ENCODE measurements around the gene ASB1.
A peak's percentile ranks its signal among the peaks of the same experiment; 100 is the strongest.

ASB1 gene

DNA sequence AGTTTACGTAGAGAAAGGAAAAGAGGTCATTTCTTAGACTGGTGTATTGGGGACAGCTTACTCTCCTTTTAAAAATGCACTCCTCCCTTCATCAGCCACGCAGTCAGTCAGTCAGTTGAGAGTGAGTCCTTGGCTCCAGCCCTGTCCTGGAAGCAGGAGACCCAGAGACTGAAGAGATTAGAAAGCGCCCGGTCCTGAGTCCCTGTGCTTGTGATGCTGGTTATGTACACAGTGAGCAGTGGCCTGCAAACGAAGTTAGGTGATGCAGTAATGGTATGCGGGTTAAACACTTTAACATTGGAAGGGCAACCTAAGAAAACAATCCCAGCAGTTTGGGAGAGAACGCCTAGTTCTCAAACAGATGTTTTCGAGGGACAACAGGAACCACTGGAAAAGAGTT lies 6.3 kb upstream of the ASB1 start:
- in situ Hi-C loops (cut with HindIII; ENCODE audit: low pct_ligation_motif_present, low pct_unique_long_range_greater_than_20kb, low sequenced_read_pairs) = no loop called here
- no peak for DNase-seq

DNA sequence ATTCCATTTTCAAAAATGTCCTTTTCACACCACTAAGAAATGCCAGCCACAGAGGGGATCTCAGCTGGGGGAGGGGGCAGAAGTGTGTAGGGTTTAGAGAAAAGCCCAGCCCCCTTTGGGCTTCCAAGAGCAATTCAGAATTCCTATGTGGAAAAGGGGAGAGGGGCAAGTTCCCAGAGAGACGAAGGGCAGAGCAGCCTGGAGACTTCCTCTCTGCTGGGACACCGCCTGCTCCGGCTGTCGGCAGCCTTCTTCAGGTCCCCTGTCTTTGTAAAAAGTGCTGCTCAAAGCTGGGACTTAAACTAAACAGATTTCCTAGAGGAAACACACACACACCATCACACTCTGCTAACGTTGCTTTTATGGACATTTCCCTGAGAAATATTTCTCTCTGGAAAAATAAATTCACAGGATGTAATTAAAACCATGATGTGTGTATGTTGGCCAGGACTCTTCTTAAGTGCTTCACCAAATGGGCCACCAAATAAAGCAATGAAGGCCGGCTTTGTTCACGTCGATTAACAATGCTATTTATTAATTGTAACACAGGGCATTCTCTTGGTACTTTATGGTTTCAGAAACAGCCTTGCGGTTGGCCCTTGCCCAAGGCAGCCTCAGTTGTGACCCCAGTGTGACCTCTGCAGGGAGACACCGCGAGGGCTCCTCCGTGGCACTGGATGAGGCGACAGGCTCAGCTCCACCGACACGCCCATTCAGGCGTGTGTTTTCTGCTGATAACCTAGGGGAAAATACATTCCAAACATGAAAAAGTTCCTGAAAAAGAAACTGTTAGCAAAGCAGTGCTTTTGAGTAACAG lies 5.6 kb upstream of the ASB1 start:
- in situ Hi-C loops (cut with HindIII; ENCODE audit: low pct_ligation_motif_present, low pct_unique_long_range_greater_than_20kb, low sequenced_read_pairs) = no loop called here
- DNase-seq = no peak

DNA sequence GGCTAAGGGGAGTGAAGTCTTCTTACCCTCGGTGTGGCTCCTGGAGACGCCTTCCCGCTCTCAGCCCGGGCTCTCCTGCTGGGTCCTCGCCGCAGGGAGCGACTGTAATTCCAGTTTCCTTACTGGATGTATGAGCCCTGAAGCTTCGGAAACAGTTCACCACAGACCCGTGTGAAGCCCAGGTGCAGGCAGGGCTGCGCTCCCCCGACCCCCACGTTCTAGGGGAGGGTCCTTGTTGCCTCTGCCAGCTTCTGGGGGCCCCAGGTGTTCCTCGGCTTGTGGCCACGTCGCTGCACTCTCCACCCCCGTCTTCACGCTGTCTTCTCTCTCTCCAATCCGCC lies 5.1 kb upstream of the ASB1 start:
- DNase-seq = no peak
- in situ Hi-C loops (cut with HindIII; ENCODE audit: low pct_ligation_motif_present, low pct_unique_long_range_greater_than_20kb, low sequenced_read_pairs) = no loop called here

DNA sequence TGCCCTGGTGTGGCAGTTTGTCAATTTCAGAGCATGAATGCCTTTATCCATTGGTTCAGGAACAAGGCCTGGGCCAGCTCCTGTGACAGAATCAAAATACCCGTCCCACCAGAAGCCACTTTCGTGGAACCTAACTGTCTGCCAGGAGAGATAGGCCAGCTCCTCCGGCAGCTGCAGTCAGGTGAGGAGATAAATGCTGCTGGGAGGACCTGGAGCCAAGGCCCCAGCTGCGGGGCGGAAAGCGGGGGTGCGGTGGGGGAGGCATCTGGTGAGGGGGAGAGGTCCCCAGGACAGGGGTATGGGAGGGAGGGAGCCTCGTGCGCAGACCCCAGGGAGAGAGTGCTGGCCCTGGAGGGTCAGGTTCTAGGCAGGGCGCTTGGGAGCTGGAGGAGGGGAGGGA lies 4.4 kb upstream of the ASB1 start:
- DNase-seq = no peak

DNA sequence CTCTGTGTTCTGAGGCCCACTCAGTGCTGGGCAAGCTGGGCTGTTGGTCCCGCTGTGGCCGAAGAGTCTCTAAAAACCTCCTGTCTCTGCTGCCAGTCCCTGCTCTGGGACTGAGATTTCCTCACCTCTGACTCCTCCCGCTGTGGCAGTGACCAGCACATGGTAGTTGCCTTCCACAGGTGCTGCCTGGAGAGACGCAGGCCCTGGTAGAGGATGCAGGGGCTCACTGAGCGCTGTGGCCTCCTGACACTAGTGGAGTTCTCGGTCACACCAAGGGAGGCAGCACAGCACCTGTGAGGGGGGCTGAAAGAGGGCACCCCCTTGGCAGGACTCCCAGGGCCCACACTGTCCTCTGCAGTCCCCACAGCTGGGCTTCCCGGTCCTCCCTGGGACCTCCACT lies 3.8 kb upstream of the ASB1 start:
- no peak for DNase-seq
- in situ Hi-C loops (cut with HindIII; ENCODE audit: low pct_ligation_motif_present, low pct_unique_long_range_greater_than_20kb, low sequenced_read_pairs) = no loop called here

More for the DNA sequence above, 4.4 kb upstream of the ASB1 start:
- in situ Hi-C loops (cut with HindIII; ENCODE audit: low pct_ligation_motif_present, low pct_unique_long_range_greater_than_20kb, low sequenced_read_pairs) = no loop called here

DNA sequence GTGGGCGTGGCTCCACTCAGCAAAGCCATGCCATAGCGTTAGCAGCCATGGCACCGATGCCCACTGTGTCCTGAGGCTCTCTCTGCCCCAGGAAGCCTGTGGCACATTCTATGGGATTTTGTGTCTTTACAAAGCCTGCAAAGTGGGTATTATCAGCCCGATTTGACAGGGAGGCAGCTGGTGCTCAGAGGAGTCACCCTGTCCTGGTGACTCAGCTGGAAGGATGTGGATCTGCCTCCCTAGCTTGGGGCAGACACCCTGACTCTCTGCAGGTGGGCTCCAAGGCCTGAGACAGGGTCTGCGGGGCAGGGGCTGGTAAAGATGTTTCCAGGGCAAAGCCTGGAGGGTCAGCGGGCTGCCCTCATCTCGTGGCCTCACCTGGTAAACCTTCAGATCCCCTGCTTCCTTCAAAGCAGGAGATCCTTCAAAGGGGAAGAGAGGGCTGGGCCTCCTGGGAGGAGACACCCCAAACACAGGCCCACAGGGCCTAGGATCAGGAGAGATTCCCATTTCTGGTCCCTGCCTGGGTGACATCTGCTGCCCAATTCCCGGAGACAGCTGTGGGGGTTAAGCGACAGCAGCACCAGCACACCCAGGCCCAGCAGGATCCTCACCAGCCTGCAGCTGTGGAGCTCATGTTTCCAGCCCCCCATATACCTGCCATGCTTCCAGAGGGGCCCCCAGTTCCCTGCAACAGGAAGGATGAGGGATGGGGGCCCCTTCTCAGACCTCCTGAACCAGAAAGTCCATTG lies 3.0 kb upstream of the ASB1 start:
- in situ Hi-C loops (cut with HindIII; ENCODE audit: low pct_ligation_motif_present, low pct_unique_long_range_greater_than_20kb, low sequenced_read_pairs) = no loop called here
- no peak for DNase-seq

DNA sequence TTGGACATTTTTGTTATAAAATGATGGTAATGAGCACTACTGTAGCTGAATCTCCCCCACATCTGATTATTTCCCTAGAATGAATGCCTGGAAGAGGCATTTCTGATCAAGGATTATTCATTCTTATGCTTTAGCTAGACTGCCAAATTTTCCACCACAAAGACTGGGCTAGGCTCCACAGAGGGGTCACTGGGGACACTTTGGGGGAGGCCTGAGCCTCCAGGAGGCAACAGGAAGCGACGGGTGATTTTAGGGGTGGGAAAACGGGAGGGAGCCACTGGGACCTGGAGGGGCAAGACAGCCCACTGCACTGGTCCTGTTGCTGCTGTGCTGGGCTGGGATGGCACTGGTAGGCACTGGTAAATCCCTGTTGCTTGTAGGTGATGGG lies 2.4 kb upstream of the ASB1 start:
- DNase-seq = no peak
- in situ Hi-C loops (cut with HindIII; ENCODE audit: low pct_ligation_motif_present, low pct_unique_long_range_greater_than_20kb, low sequenced_read_pairs) = no loop called here

DNA sequence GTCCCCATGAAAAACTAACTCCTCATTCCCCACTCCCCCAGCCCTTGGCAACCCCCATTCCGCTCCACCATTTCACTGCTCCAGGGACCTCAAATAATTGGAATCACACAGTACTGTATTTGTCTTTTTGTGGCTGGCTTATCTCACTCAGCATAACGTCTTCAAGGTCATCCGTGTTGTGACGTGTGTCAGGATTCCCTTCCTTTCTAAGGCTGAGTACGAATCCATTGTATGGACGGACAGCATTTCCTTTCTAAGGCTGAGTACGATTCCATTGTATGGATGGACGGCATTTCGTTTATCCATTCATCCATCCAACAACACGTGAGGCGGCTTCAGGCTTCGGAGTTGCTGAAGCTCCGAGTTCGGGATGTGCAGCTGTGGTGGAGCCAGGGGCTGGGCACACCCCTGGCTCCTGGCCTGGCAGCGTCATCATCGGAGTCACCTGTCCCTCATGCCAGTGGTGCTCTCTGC lies 1.2 kb upstream of the ASB1 start:
- DNase-seq = no peak
- in situ Hi-C loops (cut with HindIII; ENCODE audit: low pct_ligation_motif_present, low pct_unique_long_range_greater_than_20kb, low sequenced_read_pairs) = no loop called here

DNA sequence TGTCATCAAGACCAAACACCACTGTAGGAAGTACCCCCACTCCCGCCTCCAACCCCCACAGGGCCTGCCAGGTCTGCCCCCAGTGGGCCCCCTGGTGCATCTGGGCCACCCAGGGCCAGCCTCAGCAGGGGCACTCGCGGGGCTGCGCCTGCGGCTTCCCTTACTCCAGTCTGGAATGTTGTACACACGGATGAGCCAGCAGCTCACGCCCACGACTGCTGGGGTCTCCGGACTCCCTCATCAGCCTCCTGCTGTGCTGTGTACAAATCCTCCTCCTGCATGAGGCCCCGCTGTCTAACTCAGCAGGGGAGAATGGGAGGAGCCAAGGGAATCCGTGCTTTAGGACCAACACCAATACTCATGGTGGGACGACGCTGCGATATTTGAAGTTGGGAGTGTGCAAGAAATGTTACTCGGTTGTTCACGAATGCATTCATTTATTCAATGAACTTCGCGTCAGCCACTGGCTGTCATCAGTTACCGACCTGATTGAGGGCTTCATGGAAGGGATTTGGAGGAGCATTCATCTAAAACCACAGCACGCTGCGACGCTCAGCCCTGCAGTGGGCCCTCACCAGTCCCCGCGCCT lies 654 bp upstream of the ASB1 start:
- DNase-seq = peak; percentile 65

DNA sequence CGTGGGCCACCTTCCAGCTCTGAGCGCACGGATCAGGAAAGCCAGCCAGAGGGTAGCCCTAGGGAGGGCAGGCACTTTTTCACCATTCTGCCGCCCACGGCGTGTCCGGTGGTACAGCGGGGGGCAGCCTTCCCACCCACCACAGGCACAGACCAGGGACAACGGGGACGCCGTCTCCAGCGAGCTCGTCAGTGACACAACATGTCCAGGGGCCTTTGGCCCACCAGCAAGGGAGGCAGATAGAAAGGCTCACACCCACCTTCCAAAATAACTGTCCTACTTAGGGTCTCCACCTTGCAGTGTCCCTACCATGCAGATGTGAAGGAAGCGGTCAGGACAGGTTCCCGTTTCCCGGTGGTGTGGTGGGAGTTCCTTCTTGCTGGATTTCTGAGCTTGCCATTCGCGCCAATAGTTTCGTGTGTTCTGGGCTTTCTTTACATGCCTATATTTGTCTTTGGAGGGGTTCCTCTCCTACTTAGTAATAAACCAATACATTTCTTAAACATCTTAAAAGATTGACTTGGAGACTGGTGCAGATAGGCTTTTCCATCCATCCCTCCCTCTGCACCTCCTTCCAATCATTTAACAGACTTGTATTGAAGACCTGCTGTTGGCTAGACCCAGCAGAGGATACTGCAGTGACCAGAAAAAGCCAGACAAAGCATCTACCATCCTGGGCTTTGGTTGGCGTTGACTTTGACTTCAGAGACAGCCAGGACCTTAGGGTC lies 872 bp downstream of the ASB1 start:
- in situ Hi-C loops (cut with HindIII; ENCODE audit: low pct_ligation_motif_present, low pct_unique_long_range_greater_than_20kb, low sequenced_read_pairs) = no loop called here
- DNase-seq = no peak

More for the DNA sequence above, 654 bp upstream of the ASB1 start:
- in situ Hi-C loops (cut with HindIII; ENCODE audit: low pct_ligation_motif_present, low pct_unique_long_range_greater_than_20kb, low sequenced_read_pairs) = no loop called here

DNA sequence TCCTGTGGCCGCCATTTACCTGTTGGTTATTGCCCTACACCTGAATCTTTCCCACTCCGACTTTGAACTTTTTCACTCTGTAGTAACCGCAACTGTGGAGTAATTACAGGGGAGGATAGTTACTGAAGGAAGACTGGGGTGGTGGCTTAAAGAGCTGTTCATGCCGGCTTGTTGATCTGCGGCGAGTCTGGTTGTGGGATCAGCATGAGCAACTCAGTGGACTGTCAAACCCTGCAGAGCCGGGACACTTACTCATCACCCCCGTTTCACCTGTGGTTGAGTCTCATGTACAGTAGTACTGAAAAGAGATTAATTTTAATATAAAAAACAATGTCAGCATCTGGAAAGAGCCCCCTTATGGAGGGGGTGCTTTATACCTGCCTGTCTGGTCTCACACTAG lies 2.1 kb downstream of the ASB1 start:
- DNase-seq = no peak
- in situ Hi-C loops (cut with HindIII; ENCODE audit: low pct_ligation_motif_present, low pct_unique_long_range_greater_than_20kb, low sequenced_read_pairs) = no loop called here

DNA sequence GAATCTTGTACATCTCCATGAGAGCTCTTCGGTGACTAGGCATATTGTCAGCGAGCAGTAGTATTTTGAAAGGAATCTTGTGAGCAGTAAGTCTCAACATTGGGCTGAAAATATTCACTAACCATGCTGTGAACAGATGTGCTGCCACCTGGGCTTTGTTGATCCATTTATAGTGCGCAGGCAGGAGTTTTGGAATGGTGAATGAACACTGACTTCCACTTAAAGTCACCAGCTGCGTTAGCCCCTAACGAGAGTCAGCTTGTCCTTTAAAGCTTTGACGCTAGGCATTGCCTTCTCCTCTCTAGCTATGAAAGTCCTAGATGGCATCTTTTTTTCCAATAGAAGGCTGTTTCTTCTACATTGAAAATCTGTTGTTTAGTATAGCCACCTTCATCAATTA lies 4.1 kb downstream of the ASB1 start:
- in situ Hi-C loops (cut with HindIII; ENCODE audit: low pct_ligation_motif_present, low pct_unique_long_range_greater_than_20kb, low sequenced_read_pairs) = no loop called here
- no peak for DNase-seq

DNA sequence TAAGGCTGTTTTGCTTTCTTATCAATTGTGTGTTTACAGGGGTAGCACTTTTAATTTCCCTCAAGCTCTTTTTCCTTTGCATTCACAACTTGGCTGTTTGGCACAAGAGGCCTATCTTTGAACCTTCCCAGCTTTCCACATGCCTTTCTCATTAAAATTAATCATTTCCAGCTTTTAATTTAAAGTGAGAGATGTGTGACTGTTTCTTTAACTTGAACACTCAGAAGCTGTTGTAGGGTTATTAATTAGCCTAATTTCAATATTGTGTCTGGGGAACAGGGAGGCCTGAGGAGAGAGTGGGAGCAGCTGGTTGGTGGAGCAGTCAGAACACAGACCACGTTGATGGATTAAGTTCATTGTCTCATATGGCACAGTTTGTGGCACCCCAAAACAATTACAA lies 4.7 kb downstream of the ASB1 start:
- DNase-seq = no peak
- in situ Hi-C loops (cut with HindIII; ENCODE audit: low pct_ligation_motif_present, low pct_unique_long_range_greater_than_20kb, low sequenced_read_pairs) = no loop called here

DNA sequence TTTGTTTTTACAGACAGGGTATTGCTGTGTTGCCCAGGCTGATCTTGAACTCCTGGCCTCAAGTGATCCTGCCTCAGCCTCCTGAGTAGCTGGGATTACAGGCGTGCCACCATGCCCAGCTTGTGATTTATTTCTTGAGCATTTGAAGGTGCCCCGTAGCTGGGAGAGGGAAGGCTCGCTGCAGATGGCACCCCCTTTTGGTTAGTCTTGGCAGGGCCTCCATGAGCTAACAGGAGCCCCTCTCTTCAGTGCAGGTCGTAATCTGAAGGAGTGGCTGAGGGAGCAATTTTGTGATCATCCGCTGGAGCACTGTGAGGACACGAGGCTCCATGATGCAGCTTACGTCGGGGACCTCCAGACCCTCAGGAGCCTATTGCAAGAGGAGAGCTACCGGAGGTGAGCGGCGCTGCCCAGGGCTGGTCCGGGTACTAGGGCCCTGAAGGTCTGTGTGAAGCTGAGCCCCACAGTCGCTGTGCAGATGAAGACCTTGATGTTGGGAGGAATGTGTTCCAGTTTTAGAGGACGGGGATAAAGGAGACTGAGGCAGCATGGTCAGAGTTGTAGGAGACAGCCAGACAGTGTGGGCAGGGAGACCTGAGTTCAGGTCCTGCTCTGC lies 6.7 kb downstream of the ASB1 start:
- in situ Hi-C loops (cut with HindIII; ENCODE audit: low pct_ligation_motif_present, low pct_unique_long_range_greater_than_20kb, low sequenced_read_pairs) = no loop called here
- DNase-seq = no peak

DNA sequence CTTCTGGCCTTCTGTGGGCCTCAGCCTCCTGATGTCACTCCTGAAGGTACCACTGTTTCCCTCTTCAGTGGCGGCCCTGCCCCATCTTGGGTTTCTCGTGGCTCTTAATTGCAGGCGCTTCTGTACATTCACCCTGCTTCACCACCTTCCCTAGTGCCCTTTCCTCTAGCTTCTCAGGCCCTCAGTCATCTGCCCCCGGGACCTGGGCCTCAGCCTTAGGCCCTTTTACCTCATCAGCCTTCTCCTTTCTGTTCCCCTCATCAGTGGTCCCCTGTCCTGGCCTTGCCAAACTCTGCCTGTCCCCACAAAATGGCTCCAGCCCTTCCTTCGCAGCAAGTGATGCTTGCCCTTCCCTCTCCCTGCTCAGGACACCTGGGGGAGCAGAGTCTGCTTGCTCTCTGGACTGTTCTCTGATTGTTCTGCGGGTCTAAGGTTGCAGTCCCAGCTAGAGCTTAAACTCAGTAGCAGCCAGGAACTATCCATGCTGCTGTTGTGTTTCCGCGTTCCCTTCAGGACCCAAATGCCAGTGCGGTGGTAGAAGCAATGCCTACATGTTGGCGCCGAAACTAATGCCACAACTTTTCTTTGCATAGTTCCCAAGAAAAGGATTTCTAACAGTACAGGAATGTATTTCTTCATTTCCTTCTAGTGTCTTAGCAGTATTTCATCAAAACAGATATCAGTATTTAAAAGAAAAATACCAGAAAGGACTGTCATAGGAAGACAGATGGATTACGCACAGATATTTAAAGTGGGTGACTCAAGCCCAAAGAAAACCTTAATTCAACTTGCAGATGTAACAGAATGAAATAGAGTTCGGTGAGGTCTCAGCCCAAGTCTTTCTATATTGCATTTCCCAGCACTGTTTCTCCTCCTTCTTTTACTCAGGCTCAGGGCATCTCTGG lies 7.5 kb downstream of the ASB1 start:
- no peak for DNase-seq
- in situ Hi-C loops (cut with HindIII; ENCODE audit: low pct_ligation_motif_present, low pct_unique_long_range_greater_than_20kb, low sequenced_read_pairs) = no loop called here

DNA sequence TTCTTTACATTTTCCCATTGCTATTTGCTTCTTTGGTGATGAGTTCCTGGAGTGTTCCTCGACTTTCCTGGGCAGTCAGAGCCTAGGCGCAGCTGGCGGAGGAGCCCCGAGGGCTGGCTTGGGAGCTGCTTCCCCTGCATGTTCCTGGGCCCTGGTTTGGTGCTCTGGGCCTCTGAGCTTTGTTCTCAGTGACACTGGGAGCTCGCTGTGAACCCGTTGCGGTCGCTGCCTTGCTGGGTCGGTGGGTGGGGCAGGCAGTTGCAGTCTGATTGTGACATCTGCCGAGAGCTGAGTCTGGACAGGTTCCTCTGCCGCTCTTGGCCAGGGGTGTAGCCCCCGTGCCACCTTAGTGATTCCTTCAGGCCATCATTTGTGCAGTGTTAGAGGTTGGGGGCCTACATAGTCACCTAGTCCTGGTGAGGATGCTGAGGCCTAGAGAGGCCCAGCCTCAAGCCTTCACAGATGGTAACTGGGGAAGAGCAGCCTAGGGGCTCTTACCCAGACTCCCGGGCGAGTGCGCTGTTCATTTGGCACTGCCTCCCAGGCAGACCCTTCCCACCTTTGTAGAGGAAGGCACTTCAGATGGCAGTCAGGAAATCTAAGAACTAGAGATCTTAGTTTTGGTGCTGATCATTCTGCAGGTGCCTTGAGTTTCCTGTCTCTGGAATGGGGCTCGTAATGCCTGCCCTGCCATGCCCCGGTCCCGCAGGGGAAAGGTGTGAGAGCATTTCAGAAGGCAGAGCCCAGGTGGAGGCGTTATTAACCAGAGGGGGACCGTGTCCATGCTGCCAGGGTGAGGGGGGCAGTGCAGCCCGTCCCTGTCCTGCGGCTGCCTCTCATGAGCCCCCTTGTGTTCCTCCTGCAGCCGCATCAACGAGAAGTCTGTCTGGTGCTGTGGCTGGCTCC lies 8.4 kb downstream of the ASB1 start:
- in situ Hi-C loops (cut with HindIII; ENCODE audit: low pct_ligation_motif_present, low pct_unique_long_range_greater_than_20kb, low sequenced_read_pairs) = no loop called here
- DNase-seq = no peak

DNA sequence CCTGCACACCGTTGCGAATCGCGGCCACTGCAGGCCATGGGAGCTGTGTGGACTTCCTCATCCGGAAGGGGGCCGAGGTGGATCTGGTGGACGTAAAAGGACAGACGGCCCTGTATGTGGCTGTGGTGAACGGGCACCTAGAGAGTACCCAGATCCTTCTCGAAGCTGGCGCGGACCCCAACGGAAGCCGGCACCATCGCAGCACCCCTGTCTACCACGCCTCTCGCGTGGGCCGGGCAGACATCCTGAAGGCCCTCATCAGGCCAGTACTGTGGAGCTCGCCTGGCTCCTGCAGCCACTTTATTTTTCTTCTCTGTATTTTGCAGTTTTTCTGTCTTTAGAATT lies 9.0 kb downstream of the ASB1 start:
- in situ Hi-C loops (cut with HindIII; ENCODE audit: low pct_ligation_motif_present, low pct_unique_long_range_greater_than_20kb, low sequenced_read_pairs) = no loop called here
- no peak for DNase-seq
